HG02588 (cell line): ENCODE measurements around the gene DBF4.
"Not testable (repeated sequence)": the region's sequence is repeated elsewhere in the genome, so short reads cannot be mapped to it uniquely, and the experiment has no call there.

Experiments
- ATAC-seq: cut with Tn5 transposase; IDR thresholded peaks from one replicate; pipeline ENCODE4 v1.9.1; 2021; ENCODE audit warnings: mild to moderate bottlenecking, moderate library complexity; ENCODE audit not compliant: unreplicated experiment

Gene DBF4

DNA sequence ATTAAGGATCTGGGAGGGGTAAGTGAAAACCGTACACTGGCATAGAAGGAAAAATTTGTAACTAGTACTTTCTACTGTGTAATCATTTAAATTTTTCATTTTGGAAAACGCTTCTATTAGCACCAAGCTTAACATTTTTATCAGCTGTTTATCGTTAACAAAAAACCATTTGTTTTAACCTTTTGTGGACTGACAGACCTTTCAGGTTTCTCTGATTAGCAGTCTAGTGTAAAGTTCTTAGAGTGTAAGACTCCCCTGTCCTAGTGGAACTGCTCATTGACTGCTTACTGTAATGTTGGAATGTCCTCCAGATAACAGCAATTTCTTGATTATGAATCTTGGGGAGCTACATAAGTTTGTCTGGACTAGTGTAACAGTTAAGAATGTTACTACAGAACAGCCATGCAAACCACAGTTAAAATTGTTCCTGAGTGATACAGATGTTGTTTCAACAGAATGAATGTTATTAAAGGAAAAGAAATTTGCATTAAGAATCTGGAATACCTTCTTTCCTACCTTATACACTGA lies 2.0 kb downstream of the DBF4 start:
- no peak for ATAC-seq

DNA sequence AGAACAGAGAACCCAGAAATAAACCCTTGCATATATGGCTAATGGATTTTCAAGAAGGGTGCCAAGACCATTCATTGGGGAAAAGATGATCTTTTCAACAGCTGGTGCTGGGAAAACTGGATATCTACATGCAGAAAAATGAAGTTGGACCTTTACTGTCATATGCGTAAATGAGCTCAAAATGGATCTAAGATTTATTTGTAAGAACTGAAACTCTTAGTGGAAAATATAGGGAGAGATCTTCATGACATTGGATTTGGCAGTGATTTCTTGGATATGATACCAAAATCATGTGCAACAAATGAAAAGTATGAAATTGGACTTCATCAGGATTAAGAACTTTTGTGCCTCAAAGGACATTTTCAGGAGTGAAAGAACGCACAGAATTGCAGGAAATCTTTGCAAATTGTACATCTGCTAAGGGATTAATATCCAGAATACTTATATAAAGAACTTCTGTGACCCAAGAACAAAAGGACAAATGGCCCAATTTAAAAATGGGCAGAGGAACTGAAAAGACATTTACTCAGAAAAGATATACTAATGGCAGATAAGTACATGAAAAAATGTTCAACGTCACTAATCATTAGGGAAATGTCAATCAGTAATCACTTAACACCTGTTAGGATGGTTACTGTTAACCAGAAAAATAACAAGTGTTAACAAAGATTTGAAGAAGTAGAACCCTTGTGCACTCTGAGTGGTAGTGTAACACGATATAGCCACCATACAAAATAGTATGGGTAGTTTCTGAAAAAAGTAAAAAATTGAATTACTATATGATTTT lies 6.1 kb downstream of the DBF4 start:
- no peak for ATAC-seq

DNA sequence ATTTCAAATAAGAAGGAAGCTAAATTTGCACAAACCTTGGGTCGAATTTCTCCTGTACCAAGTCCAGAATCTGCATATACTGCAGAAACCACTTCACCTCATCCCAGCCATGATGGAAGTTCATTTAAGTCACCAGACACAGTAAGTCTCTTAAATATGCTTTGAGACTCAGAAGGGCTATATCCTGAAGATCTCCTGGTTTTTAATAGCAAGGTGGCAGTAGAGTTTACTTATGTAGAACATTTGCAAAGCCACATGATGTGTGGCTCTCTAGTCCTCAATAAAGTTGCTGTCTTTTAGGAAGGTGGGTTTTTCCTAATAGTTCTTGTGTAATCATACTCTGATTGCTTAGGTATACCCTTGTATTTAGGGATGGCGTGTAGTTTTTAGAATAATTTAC lies 8.7 kb downstream of the DBF4 start:
- no peak for ATAC-seq

DNA sequence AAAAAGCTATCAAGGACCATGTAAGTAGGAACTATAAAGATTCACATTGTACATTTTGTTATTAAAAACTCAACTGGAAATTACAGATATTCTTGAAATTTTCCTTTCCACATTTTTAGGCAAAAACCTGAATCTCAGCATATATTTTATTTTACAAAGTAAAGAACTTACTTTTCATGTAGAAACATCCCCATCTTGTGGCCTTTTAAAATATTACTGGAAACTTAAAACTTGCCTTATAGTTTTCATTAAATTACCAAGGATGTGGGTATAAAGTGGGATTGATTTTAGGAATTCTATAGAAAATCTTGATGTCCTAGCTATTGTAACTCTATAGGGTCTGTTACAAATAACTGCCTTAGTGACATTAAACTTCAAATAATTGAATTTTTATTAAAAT lies 10.6 kb downstream of the DBF4 start:
- ATAC-seq, result no peak

DNA sequence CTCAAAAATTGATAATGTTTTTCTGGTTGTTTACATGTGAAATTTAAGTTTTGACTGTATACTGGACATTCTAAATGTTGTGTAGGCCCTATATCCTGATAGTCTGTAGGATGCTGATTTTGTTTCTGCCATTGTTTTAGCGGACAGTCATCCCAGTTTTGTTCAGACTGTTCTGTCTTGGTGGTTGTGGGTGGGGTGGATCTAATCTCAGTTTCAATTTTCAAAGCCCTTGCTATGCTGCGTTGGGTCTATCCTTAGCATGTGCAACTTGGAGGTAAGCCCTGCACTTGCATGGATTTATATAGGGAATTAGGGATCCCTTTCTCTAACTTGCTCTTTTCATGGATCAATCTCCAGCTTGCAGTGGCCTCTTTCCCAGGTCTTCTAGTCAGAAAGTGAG lies 19.1 kb downstream of the DBF4 start:
- ATAC-seq, result no peak

DNA sequence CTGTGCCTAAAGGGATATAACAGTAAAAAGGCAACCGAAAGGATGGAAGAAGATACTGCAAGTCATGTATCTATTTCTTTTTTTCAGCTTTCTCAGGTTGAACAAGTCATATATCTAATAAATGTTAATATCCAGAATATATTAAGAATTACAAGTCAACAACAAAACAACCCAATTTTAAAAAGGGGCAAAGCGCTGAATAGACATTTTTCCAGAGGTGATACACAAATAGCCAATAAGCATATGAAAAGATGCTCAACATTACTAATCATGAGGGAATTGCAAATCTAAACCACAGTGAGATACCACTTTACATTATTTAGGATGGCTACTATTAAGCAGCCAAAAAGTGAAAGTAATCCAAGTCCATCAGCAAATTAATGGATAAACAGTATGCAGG lies 23.0 kb downstream of the DBF4 start:
- ATAC-seq, result no peak

DNA sequence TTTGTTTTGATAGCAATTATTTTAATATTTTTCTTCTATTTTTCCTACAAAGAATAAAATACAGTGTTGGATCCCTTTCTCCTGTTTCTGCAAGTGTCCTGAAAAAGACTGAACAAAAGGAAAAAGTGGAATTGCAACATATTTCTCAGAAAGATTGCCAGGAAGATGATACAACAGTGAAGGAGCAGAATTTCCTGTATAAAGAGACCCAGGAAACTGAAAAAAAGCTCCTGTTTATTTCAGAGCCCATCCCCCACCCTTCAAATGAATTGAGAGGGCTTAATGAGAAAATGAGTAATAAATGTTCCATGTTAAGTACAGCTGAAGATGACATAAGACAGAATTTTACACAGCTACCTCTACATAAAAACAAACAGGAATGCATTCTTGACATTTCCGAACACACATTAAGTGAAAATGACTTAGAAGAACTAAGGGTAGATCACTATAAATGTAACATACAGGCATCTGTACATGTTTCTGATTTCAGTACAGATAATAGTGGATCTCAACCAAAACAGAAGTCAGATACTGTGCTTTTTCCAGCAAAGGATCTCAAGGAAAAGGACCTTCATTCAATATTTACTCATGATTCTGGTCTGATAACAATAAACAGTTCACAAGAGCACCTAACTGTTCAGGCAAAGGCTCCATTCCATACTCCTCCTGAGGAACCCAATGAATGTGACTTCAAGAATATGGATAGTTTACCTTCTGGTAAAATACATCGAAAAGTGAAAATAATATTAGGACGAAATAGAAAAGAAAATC lies 31.0 kb downstream of the DBF4 start:
- ATAC-seq, result not testable (repeated sequence)

DNA sequence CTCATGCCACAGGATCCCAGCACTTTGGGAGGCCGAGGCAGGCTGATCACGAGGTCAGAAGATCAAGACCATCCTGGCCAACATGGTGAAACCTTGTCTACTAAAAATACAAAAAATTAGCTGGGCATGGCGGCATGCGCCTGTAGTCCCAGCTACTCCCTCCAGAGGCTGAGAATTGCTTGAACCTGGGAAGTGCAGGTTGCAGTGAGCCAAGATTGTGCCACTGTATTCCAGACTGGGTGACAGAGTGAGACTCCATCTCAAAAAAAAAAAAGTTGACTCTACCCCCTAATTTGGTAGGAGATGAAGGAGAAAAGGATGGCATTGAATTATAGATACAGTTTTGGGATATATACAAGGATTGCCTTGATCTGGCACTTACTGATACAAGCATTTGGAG lies 32.5 kb downstream of the DBF4 start:
- ATAC-seq, result not testable (repeated sequence)

DNA sequence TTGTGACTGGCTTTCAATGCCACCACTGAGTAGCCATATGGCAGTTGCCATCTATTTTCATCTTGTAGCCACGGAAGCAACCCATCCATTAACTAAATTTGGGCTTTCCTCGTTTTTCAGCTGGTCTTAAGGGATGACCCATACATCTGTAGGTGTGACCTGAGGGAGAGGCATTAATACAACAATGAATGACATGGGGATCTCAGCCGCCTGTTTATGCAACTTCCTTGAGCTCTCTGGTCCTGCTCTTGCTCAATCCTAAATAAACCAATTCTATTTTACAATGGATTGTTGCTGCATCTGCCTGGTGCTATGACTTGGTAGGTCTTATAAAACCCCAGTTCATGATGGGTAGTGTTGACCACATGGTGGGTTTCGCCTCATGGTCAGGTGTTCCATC lies 35.8 kb downstream of the DBF4 start:
- ATAC-seq, result no peak

DNA sequence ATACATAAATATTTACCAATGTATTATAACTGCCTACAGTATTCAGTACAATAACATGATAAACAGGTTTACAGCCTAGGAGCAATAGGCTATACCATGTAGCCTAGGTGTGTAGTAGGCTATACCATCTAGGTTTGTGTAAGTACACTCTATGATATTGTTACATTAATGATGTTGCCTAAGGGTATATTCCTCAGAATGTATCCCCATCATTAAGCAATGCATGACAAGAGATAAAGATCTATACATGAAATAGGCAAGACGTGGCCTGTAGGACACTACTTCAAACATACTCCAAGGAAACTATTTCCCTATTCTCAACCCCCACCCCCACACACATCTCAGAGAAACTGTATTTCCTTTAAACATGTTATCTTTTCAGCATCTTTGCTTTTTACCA lies 42.4 kb downstream of the DBF4 start:
- no peak for ATAC-seq

DNA sequence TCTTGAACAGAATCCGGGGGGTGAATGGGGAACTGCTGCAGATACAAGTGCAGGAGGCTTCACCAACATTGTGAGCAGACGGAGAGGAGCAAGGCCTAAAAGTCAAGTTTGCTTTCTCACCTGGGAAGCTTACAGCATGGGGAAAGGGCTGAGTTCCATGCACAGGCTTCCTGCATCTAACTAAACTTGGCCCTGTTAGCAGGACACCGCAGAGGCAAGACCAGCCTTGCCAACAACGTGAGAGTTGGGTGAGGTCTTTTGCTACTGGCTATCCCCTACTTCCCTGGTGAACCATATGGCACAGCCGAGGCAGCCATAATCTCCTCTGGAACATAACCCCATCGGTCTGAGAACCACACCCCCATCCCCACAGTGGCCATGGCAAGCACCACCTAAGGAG lies 43.6 kb downstream of the DBF4 start:
- no peak for ATAC-seq

DNA sequence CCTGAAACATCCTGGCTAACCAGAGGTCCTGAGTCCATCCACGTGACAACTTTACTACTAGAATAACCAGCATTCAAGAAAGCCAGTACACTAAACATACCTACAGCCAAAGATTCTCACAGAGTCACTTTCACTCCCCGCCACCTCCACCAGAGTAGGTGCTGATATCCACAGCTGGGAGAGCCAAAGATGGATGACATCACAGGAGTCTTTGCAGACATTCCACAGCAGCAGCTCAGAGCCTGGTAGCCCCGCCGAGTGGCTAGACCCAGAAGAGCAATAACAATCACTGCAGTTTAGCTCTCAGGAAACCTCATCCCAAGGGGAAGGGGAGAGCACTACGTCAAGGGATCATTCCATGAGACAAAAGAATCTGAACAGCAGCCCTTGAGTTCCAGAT lies 44.3 kb downstream of the DBF4 start:
- ATAC-seq, result no peak

DNA sequence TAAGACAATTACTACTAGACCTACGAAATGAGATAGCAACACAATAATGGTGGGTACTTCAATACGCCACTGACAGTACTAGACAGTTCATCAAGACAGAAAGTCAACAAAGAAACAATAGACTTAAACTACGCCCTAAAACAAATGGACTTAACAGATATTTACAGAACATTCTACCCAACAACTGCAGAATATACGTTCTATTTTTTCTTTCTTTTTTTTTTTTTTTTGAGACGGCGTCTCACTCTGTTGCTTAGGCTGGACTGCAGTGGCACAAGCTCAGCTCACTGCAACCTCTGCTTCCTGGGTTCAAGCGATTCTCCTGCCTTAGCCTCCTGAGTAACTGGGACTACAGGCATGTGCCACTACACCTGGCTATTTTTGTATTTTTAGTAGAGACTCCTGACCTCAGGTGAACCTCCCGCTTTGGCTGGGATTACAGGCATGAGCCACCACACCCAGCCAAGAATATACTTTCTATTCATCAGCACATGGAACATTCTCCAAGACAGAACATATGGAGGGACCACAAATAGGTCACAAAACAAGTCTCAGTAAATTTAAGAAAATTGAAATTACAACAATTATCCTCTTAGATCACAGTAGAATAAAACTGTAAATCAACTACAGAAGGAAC lies 46.6 kb downstream of the DBF4 start:
- not testable (repeated sequence) for ATAC-seq

DNA sequence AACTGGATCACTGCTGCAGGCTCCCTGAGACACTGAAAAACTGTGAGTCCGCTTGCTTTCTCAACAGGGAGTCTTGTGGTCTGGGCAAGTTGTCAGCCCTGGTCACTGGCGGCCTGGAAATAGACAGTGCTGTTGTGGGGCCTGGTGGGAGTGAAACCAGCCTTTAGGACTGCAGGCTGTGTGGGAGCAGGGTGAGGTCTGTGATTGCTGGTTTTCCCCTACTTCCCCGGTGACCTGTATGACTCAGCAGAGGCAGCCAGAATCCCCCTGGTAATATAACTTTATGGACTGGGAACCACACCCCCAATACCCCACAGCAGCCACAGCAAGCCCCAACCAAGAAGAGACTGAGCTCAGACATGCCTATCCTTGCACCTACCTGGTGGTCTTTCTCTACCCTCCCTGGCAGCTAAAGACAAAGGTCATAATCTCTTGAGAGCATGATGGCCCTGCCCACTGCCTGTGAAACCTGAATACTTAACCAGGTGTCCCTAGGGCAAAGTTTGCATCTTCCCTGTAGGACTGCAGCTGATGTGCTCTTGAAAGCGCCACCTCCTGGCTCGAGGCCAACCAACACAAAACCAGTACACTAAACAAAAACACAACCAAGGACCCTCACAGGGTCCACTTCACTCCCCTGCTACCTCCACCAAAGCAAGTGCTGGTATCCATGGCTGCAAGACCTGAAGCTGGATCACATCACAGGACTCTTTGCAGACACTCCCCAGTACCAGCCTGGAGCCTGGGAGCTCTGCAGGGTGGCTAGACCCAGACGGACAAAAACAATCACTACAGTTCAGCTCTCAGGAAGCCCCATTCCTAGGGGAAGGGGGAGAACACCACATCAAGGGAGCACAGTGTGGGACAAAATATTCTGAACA lies 50.5 kb downstream of the DBF4 start:
- ATAC-seq, result peak; percentile 98

DNA sequence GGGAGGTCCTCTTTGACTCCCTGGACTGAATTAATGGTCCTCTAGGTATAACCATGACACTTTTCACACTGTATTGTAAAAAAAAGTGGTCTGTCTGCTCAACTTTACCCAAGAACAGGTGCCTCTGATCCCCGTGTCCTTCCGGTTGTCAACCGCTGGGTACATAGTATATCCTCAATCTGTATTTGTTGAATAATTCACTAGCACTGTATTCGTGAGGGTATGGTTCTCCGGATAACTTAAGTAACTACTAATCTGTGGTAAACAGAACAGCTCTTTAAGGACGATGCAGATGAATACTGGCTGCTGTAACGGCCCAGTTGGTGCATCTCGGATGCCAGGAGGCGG lies 57.3 kb downstream of the DBF4 start:
- no peak for ATAC-seq

DNA sequence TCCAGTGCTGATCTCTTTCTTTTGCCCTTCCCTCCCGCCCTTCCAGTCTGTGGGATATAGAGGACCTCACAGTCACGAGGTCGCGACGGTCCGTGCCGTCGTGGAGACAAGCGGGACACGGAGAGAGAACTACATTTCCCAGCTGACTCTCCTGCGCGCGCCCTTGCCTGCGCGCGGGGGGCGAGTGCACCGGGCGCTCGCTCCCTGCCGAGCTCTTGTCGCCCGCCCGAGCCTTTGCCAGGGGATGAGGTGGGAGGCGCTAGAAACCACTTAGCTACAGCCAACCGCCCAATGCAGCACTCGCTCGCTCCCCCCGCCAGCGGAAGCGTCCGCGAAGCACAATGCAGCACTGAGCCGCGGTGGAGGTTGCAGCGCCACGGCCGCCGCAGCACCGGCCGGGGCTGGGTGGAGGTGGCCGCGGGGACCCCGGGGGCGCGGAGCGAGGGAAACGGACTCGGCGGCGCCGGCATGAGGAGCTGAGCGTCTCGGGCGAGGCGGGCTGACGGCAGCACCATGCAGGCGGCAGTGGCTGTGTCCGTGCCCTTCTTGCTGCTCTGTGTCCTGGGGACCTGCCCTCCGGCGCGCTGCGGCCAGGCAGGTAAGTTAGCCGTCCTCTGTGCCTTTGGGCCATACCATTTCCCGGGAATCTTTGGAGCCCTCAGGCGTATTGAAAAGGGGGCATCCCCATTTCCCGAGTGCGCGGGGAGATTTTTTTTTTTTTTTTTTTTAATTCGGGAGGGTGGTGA lies 57.8 kb downstream of the DBF4 start, which contains the start of gene ADAM22:
Gene ADAM22, plus strand, starts transcription at position 299 of the 746 bp plus-strand sequence. Its CDS starts 215 bp downstream, at position 514.
- ATAC-seq, result peak; percentile 98

DNA sequence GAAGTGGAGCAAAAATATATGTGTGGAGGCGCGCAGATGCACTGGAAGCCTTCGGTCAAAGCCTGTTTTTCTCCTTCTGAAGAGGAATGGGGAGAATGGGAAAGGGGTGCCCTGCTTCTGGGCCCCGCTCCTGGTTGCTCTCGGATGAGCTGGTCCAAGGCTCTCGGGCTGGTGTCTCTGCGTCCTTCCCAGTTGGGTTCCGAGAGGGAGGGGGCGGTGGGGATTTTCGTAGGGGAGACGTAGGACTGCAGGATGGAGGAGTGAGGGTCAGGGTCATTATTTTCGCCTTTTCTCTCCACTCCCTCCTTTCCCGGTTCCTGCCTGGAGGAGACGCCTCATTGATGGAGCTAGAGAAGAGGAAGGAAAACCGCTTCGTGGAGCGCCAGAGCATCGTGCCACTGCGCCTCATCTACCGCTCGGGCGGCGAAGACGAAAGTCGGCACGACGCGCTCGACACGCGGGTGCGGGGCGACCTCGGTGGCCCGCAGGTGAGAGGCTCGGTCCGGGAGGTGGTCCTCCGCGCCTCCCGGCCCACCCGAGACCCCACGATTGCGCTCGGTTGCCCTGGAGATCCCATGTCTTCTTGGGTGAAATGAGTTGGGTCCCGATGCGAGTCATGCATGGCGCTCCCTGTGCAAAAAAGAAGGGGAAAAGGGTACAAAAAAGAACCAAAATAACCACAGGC lies 58.5 kb downstream of the DBF4 start:
- no peak for ATAC-seq

DNA sequence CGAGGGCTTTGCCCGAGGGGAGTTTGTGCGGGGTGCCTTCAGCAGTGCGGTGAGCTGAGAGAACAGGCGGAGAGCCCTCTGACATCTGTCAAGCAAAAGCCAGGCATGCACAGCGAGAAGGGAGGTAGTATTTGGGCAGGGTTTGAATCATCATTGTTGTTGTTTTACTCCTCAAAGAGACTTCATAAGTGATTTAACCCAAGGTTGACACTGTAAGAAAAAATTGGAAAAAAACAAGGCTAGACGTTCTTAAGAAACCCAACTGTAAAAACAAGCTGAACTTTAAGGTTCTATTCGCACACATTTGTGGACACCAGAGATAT lies 59.1 kb downstream of the DBF4 start:
- no peak for ATAC-seq

DNA sequence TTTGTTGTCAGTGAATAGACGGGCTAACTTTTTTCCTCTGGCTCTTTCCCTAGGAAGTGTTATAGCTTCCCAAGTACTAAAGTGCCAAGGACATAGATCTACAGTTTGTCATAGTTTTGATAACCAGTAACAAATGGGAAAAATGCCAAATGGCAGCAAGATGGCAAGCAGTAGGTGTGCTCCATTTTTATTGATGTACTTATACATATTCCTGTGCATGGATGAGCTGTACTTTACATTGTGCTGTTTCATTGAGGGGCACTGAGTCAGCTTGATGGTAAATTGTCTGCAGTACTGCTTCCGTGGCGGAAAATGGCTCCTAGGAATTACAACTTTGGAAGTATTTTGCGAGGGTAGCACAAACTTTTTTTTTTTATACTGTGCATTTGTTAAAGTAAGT lies 64.8 kb downstream of the DBF4 start:
- ATAC-seq, result no peak

DNA sequence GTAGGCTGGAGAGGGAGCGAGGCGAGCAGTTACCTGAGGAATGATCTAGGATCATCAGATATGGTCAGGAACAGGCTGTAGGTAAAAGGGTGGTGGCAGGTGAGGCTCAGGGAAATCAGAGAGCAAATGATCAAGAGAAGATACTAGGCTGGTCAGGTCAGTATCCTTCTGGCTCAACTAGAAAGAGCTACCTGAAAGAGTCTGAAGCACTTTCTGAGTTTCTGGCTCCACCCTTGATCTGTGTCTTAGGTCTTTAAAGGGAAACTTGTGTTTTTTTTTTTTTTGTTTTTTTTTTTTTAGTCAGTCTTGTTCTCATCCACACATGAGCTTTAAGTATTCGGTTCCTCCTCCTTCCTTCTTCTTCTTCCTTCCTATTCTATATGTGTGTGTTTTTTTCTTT lies 68.3 kb downstream of the DBF4 start:
- no peak for ATAC-seq
